H1 (cell line): ENCODE results near the gene NINJ2.

Experiments used
- EZH2 ChIP-seq: fragments of 200-600 bp; sonication (generic); IDR thresholded peaks from 2 replicates; pipeline ENCODE4 v1.7.1; 2012; ENCODE audit warnings: low read depth, mild to moderate bottlenecking, moderate library complexity, low read length, inconsistent platforms; ENCODE audit not compliant: severe bottlenecking
- GTF2F1 ChIP-seq: IDR thresholded peaks from 2 replicates; pipeline ENCODE4 v1.6.1; 2012; ENCODE audit warnings: low read depth, low read length, improper control_type of control experiment, borderline replicate concordance
- SP4 ChIP-seq: IDR thresholded peaks from 2 replicates; pipeline ENCODE4 v1.6.1; 2012; ENCODE audit warnings: low read length, inconsistent platforms
- TF ChIP-seq, protein P1 (sequence below): IDR thresholded peaks from 2 replicates; pipeline ENCODE4 v1.6.1; 2012; ENCODE audit warnings: inconsistent platforms
- TF ChIP-seq, protein P2 (sequence below), 3 experiments: IDR thresholded peaks; 1 replicate in 2 of 3; 2 replicates in 1 of 3; pipeline versions ENCODE4 v1.5.1 to v1.6.1; 2011; ENCODE audit warnings: low read length in 3 of 3, mild to moderate bottlenecking in 3 of 3, inconsistent platforms in 2 of 3, low read depth in 1 of 3, moderate library complexity in 1 of 3; ENCODE audit not compliant: insufficient read depth in 1 of 3; ENCODE audit errors: control extremely low read depth in 1 of 3
- TF ChIP-seq, protein P3 (sequence below): IDR thresholded peaks from 2 replicates; pipeline ENCODE4 v1.6.1; 2011; ENCODE audit warnings: low read length, improper control_type of control experiment

DNA sequence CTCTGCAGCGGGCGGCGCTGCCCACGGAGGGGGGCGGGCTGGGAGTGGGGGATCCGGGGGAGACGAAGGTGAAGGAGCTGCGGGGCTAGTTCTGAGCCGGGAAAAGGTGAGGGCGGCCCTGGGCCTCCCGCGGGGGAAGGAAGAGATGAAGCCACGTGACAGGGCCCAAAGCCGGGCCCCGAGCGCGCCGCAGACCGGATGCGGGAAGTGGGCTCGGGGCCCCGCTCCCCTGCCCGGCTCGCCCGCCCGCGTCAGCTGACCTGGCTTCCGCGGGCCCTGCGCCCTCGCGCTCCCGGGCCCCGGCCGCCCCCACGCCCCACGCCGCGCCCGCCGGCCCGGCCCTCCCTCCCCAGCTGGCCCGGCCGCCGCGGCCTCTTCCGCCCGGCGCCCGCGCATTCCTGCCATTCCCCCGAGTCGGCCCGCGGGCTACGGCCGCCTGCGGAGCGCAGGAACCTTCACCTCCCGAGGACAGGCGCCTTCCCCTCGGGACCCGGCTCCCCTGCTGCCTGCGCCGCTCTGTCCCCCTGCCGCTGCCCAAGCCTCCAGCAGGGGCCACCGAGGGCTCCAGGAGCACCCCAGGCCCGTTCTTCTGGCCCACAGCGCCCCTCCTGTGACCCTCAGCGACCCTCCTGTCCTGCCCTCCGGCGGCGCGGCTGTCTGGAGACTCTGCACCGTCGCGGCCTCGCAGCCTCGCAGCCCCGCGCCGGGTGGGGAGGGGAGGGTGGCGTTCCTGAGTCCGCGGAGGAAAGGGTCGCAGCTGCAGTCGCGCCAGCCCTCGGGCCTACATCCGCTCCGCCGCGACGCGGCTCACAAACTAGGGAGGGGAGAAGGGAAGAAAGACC, 20.4 kb downstream of the NINJ2 start:
- TF ChIP-seq, protein P1, sequence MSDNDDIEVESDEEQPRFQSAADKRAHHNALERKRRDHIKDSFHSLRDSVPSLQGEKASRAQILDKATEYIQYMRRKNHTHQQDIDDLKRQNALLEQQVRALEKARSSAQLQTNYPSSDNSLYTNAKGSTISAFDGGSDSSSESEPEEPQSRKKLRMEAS = peak; percentile 77
- TF ChIP-seq GTF2F1 (no peak), EZH2 (no peak), SP4 (no peak)
- TF ChIP-seq, protein P2, sequence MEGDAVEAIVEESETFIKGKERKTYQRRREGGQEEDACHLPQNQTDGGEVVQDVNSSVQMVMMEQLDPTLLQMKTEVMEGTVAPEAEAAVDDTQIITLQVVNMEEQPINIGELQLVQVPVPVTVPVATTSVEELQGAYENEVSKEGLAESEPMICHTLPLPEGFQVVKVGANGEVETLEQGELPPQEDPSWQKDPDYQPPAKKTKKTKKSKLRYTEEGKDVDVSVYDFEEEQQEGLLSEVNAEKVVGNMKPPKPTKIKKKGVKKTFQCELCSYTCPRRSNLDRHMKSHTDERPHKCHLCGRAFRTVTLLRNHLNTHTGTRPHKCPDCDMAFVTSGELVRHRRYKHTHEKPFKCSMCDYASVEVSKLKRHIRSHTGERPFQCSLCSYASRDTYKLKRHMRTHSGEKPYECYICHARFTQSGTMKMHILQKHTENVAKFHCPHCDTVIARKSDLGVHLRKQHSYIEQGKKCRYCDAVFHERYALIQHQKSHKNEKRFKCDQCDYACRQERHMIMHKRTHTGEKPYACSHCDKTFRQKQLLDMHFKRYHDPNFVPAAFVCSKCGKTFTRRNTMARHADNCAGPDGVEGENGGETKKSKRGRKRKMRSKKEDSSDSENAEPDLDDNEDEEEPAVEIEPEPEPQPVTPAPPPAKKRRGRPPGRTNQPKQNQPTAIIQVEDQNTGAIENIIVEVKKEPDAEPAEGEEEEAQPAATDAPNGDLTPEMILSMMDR (IDR thresholded peaks at IDR 0.05; ENCODE audit: control extremely low read depth in 1 of 3, insufficient read depth in 1 of 3, low read depth in 1 of 3, low read length in 3 of 3) = peak; percentile 38 to 72 (median 49)
- TF ChIP-seq, protein P3, sequence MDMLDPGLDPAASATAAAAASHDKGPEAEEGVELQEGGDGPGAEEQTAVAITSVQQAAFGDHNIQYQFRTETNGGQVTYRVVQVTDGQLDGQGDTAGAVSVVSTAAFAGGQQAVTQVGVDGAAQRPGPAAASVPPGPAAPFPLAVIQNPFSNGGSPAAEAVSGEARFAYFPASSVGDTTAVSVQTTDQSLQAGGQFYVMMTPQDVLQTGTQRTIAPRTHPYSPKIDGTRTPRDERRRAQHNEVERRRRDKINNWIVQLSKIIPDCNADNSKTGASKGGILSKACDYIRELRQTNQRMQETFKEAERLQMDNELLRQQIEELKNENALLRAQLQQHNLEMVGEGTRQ = peak; percentile 75
